Measurements from ENCODE around the gene BCL2.

Gene BCL2

DNA sequence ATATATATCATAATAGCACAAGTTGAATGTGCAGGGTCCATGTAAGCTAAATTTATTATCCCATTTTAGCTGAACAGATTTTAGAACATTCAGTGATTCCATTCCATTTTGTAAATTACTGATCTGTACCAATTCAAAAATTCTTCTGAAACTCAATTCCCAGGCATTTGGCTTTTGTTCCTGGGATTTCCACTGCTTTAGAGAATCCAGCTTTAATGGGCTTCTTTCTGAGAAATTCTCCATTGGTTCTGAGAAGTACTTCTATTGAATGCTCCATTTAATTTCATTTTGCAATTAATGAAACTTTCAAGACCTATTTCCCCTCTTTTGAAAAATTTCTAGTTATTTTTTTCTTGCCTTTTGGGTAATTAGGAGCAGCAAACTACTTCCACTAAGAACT, 36.8 kb downstream of the BCL2 start:
- no peak for DNase-seq (ENCODE audit: low read depth, low spot score)
- Histone ChIP-seq H3K9me3 (ENCODE audit: low read depth, low read length) (no peaks in the 10 kb centered on the region), H3K4me3 (no peak overlapping the region), H3K36me3 (ENCODE audit: insufficient read depth, low read length) (no peaks in the 10 kb centered on the region), H3K27ac (no peak overlapping the region), H3K9ac (ENCODE audit: insufficient read length) (no peak overlapping the region)
- TF ChIP-seq FOXP2 (optimal IDR thresholded peaks at IDR 0.05; ENCODE audit: control extremely low read depth, extremely low read length, insufficient read depth) = no peak
- TF ChIP-seq POLR2AphosphoS5 (IDR thresholded peaks at IDR 0.05; ENCODE audit: borderline replicate concordance, low read depth, low read length) = no peak
- TF ChIP-seq EZH2 (IDR thresholded peaks at IDR 0.05) = no peak

DNA sequence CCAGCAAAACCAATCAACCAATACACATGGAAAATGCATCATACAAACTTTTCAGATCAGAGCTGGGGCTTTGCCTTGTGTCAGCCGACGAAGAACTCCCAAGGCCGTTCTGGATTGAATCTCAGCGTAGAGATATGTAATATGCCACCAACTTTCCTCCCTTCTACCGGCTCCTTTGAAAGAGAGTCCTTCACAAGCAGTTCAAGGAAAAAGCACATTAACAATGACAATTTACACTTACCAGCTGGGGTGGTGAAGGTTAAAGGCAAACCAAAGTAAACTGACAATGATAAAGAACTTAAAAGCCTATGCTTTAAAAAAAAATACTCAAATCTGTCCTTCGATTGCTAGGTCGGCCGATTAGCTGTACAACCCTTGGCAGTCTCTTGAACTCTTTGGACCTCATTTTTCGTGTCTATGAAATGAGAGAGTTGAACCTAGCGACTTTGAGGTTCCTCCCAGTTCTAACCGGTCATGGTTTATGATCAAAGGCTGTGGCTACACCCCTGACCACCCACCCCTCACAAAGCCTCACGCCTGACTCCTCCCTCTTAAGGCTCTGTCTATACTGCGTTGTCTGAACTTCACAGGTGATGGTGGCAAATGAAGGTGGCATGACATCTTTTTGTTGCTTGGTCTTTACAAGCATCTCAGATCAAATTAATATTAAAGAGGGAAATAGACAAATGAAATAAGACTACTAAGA, 46.2 kb downstream of the BCL2 start:
- TF ChIP-seq EZH2 (IDR thresholded peaks at IDR 0.05) (no peak), FOXP2 (optimal IDR thresholded peaks at IDR 0.05; ENCODE audit: control extremely low read depth, extremely low read length, insufficient read depth) (no peak), POLR2AphosphoS5 (IDR thresholded peaks at IDR 0.05; ENCODE audit: borderline replicate concordance, low read depth, low read length) (no peak)
- Histone ChIP-seq H3K9ac (ENCODE audit: insufficient read length) (no peak overlapping the region), H3K4me3 (no peak overlapping the region), H3K9me3 (ENCODE audit: low read depth, low read length) (no peaks in the 10 kb centered on the region), H3K36me3 (ENCODE audit: insufficient read depth, low read length) (no peaks in the 10 kb centered on the region), H3K27ac (no peak overlapping the region)
- no peak for DNase-seq (ENCODE audit: low read depth, low spot score)

DNA sequence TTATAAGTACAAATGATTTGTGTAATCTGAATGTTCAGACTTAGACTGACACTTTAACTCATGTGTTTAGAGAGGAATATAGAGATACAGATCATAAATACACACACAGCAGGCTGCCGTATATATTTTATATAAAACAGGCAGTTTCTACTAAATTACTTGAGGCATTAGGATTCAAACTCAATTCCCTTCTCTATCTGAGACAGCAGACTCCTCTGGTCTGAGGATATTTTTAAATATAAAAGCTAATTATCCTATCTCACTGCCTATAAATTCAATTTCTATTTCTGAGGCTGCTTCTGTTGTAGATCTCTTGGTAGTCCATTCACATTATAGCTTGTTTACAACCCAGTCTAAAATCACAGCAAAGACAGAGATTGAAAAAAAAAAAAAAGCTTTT, 46.9 kb downstream of the BCL2 start:
- no peak overlapping the region for H3K4me3 ChIP-seq
- no peak for TF ChIP-seq EZH2 (IDR thresholded peaks at IDR 0.05)
- no peak for TF ChIP-seq POLR2AphosphoS5 (IDR thresholded peaks at IDR 0.05; ENCODE audit: borderline replicate concordance, low read depth, low read length)
- TF ChIP-seq FOXP2 (optimal IDR thresholded peaks at IDR 0.05; ENCODE audit: control extremely low read depth, extremely low read length, insufficient read depth) = no peak
- no peaks in the 10 kb centered on the region for H3K36me3 ChIP-seq (ENCODE audit: insufficient read depth, low read length)
- no peak for DNase-seq (ENCODE audit: low read depth, low spot score)
- H3K9me3 ChIP-seq (ENCODE audit: low read depth, low read length) = no peaks in the 10 kb centered on the region
- H3K9ac ChIP-seq (ENCODE audit: insufficient read length) = no peak overlapping the region
- H3K27ac ChIP-seq = no peak overlapping the region

DNA sequence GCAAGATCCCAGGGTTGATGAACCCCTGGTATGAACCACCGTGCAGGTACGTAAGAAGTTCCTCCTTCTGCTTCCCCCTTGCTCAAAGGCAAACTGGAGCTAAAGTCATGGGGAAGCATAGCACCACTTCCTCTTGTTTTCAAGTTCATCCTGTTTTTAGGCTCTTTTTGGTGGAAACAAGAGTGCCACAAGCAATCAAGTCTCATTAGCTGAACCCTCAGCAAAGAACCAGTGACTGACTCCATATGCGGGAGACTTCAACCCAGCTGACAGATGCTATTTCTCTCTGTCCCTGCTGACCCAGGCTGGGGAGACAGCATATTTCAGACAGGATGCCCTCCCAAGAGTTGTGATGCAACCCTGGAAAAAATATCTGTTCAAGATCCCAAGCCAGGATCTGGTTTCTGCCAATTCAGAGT, 47.7 kb downstream of the BCL2 start:
- no peak overlapping the region for H3K27ac ChIP-seq
- no peak overlapping the region for H3K4me3 ChIP-seq
- no peak overlapping the region for H3K9ac ChIP-seq (ENCODE audit: insufficient read length)
- H3K9me3 ChIP-seq (ENCODE audit: low read depth, low read length) = no peaks in the 10 kb centered on the region
- TF ChIP-seq EZH2 (IDR thresholded peaks at IDR 0.05) (no peak), FOXP2 (optimal IDR thresholded peaks at IDR 0.05; ENCODE audit: control extremely low read depth, extremely low read length, insufficient read depth) (no peak), POLR2AphosphoS5 (IDR thresholded peaks at IDR 0.05; ENCODE audit: borderline replicate concordance, low read depth, low read length) (no peak)
- no peaks in the 10 kb centered on the region for H3K36me3 ChIP-seq (ENCODE audit: insufficient read depth, low read length)
- DNase-seq (ENCODE audit: low read depth, low spot score) = no peak

DNA sequence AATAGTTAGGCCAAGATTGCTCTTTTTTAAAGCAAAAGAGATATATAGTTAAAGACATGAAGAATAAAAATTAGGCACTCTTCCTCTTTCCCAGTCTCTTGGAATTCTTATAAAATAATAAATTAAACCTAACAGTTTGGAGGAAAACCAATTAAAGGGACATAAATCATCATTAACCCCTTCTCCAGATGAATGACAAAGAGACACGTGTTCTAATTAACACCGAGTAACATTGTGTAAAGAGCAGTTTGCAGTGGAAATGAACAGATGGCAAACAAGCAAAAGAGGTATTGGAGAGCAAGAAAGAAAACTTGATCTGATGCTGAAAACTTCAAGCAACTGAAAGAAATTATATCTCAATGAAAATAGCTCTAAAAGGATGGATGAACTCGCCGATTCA, 48.4 kb downstream of the BCL2 start:
- Histone ChIP-seq H3K9me3 (ENCODE audit: low read depth, low read length) (no peaks in the 10 kb centered on the region), H3K4me3 (no peak overlapping the region), H3K36me3 (ENCODE audit: insufficient read depth, low read length) (no peaks in the 10 kb centered on the region), H3K9ac (ENCODE audit: insufficient read length) (no peak overlapping the region), H3K27ac (no peak overlapping the region)
- no peak for DNase-seq (ENCODE audit: low read depth, low spot score)
- TF ChIP-seq EZH2 (IDR thresholded peaks at IDR 0.05) = no peak
- no peak for TF ChIP-seq FOXP2 (optimal IDR thresholded peaks at IDR 0.05; ENCODE audit: control extremely low read depth, extremely low read length, insufficient read depth)
- TF ChIP-seq POLR2AphosphoS5 (IDR thresholded peaks at IDR 0.05; ENCODE audit: borderline replicate concordance, low read depth, low read length) = no peak

DNA sequence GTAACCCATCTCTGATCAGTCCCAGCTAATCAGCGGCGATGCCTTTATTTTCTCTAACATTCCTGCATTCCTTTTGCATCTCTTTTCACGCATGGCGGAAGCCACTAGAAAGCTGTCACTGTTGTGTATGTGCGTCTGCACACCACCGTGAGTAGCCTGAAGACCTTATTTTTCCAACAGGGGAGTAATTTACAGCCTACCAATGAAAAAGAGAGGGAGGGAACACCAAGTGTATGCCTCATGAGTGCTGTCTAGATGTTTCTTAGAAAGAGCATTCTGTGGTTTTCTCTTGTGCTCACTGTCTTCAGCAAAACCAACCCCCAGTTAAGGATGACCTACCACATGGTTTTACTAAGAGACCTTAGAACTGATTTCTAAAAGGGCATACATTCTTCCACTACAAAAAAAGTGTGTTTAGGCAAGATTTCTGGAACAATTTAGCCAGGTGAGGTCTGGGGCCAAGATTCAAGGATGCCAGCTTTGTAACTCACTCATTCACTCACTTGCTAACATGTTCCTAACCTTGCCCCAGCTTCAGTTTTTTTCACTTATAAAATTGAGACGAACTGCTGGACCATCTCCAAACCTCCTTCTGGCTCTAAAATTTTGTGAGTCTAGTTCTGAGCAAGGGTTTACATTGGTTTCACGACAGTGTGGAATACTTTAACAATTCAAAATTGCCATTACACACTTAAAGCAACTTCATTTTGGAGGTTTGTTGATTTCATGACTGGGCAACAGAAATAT, 51.4 kb downstream of the BCL2 start:
- Histone ChIP-seq H3K9ac (ENCODE audit: insufficient read length) (no peak overlapping the region), H3K27ac (no peak overlapping the region), H3K4me3 (no peak overlapping the region), H3K36me3 (ENCODE audit: insufficient read depth, low read length) (no peaks in the 10 kb centered on the region), H3K9me3 (ENCODE audit: low read depth, low read length) (no peaks in the 10 kb centered on the region)
- no peak for DNase-seq (ENCODE audit: low read depth, low spot score)
- TF ChIP-seq EZH2 (IDR thresholded peaks at IDR 0.05) (no peak), FOXP2 (optimal IDR thresholded peaks at IDR 0.05; ENCODE audit: control extremely low read depth, extremely low read length, insufficient read depth) (no peak), POLR2AphosphoS5 (IDR thresholded peaks at IDR 0.05; ENCODE audit: borderline replicate concordance, low read depth, low read length) (no peak)

DNA sequence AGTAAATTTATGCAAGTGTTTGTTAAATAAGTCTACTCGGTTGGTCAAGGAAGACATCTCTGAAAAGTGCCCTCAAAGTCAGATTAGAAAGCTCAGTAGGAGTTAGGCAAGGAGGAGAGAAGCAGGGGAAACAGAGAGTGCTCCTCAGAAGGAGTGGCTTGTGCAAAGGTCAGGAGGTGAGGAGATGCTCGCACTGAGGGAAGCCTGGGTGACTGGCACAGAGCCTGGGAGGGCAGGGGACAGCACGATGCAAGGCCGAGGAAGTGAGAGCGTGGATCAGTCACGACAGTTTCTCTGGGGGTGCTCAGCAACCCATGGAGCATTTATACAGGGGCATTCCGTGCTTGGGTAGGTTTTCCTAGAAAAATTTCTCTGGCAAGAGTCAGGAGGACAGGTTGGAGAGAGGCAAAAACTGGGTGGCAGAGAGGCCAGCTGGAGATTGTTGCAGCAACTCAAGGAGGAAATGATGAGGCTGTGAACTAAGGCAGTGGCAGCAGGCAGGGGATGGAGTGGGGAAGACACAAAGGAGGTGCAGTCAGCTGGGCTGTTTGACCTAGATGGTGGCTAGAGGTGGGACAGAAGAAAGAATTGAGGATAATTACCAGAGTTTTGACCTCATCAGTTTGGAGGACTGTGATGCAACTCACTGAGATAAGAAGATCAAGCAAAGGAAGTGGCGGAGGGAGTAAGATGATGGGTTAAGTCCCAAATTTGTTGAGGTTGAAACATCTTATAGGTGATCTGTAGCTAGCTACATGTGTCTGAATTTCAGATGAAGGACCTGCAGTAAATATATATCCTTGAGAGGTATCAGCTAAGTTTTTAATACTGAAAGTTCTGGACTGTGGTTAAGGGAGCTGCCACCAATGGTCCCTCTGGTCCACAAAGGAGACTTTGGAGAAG, 52.4 kb downstream of the BCL2 start:
- H3K27ac ChIP-seq = no peak overlapping the region
- no peak for TF ChIP-seq FOXP2 (optimal IDR thresholded peaks at IDR 0.05; ENCODE audit: control extremely low read depth, extremely low read length, insufficient read depth)
- no peak for TF ChIP-seq POLR2AphosphoS5 (IDR thresholded peaks at IDR 0.05; ENCODE audit: borderline replicate concordance, low read depth, low read length)
- no peak for TF ChIP-seq EZH2 (IDR thresholded peaks at IDR 0.05)
- no peak for DNase-seq (ENCODE audit: low read depth, low spot score)
- no peak overlapping the region for H3K9ac ChIP-seq (ENCODE audit: insufficient read length)
- H3K4me3 ChIP-seq = no peak overlapping the region
- no peaks in the 10 kb centered on the region for H3K9me3 ChIP-seq (ENCODE audit: low read depth, low read length)
- H3K36me3 ChIP-seq (ENCODE audit: insufficient read depth, low read length) = no peaks in the 10 kb centered on the region

DNA sequence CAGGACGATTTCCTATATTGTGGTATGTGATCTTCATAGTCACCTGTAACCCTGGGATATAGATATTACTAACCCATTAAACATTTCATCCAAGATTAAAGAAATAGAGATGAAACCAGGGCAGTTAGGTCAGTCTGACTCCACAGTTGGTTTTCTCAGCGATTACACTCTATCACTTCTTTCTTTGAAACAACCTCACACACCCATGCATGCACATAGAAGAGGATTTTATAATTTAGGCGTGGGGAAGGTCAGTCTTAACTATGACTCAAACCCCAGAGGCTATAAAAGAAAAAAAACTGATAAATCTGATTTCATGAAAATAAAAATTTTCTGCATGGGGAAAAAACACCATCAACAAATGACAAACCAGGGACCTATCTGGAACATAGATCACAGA, 54.2 kb downstream of the BCL2 start:
- DNase-seq (ENCODE audit: low read depth, low spot score) = no peak
- H3K4me3 ChIP-seq = no peak overlapping the region
- no peaks in the 10 kb centered on the region for H3K9me3 ChIP-seq (ENCODE audit: low read depth, low read length)
- no peak for TF ChIP-seq FOXP2 (optimal IDR thresholded peaks at IDR 0.05; ENCODE audit: control extremely low read depth, extremely low read length, insufficient read depth)
- no peaks in the 10 kb centered on the region for H3K36me3 ChIP-seq (ENCODE audit: insufficient read depth, low read length)
- H3K27ac ChIP-seq = no peak overlapping the region
- no peak overlapping the region for H3K9ac ChIP-seq (ENCODE audit: insufficient read length)

Data from SK-N-MC (cell line).